HepG2 (cell line): ENCODE results near the gene ACTA2. TPM values are rescaled to one million over a fixed set of nuclear protein-coding genes. Genes with fewer than 3 reads are reported as not detected.

Experiments used
- ATAC-seq: fragments of 200-7000 bp; cut with Tn5 transposase; 3 replicates; pipeline ENCODE4 v1.9.1; 2020; ENCODE audit warnings: mild to moderate bottlenecking, moderate library complexity
- BruUV-seq: library from RNA; stranded (reverse); fragments of 400-500 nt; replicated peaks from 2 replicates; lab custom pipeline; 2021; lab: Mats Ljungman, UMichigan
- CTCF ChIA-PET: fragments of 300-600 bp; formaldehyde crosslinking; extraction: SDS; loops from one replicate; lab custom pipeline; 2021; ENCODE audit warnings: low total read pairs, inconsistent platforms, low intra/inter-chr PET ratio; lab: Yijun Ruan, JAX
- POLR2A ChIA-PET: fragments of 350-600 bp; sonication (Branson Sonifier 250); formaldehyde crosslinking; loops from one replicate; lab custom pipeline; 2020; ENCODE audit warnings: antibody characterized with exemption, inconsistent platforms; lab: Yijun Ruan, JAX
- DNase-seq: peaks from one replicate; pipeline ENCODE4 v3.0.0-alpha.2; 2015; ENCODE audit warnings: low spot score
- FAIRE-seq: peaks from 3 replicates; lab custom pipeline; 2011; peaks lifted over from hg19 to GRCh38; lab: Jason Lieb, UNC
- H2AFZ ChIP-seq: one replicate; pipeline ENCODE4 v1.6.1; 2011; ENCODE audit warnings: low read length, inconsistent platforms
- H3K27ac ChIP-seq: fragments of 300-600 bp; 3 replicates; pipeline ENCODE4 v1.8.0; 2011; ENCODE audit warnings: mixed run types, mild to moderate bottlenecking, mixed read lengths, low read length, inconsistent platforms; ENCODE audit not compliant: insufficient read depth; ENCODE audit errors: extremely low read length
- H3K27me3 ChIP-seq, 2 experiments: fragments of 200-600 bp in 1 of 2; 2 replicates in 1 of 2; 3 replicates in 1 of 2; pipeline versions ENCODE4 v1.6.0 to v1.8.0; 2011; ENCODE audit warnings: low read length in 2 of 2, mild to moderate bottlenecking in 2 of 2, moderate library complexity in 2 of 2, inconsistent platforms in 1 of 2; ENCODE audit not compliant: insufficient read depth in 2 of 2, control insufficient read depth in 1 of 2
- H3K36me3 ChIP-seq, 2 experiments: fragments of 200-600 bp in 1 of 2; replicated peaks in 1 of 2; 2 replicates in 1 of 2; 3 replicates in 1 of 2; pipeline versions ENCODE4 v1.5.1 to v1.8.0; 2011; ENCODE audit warnings: low read length in 2 of 2, inconsistent platforms in 1 of 2; ENCODE audit not compliant: insufficient read depth in 2 of 2, control insufficient read depth in 1 of 2
- H3K4me1 ChIP-seq: 2 replicates; pipeline ENCODE4 v1.5.1; 2012; ENCODE audit warnings: low read length, inconsistent platforms; ENCODE audit not compliant: insufficient read depth
- H3K4me2 ChIP-seq: 2 replicates; pipeline ENCODE4 v1.6.0; 2011; ENCODE audit warnings: low read depth, low read length, inconsistent platforms
- H3K4me3 ChIP-seq, 3 experiments: fragments of 200-600 bp in 1 of 3; sonication (generic), shearing (Covaris generic) in 1 of 3; replicated peaks in 1 of 3; 2 replicates each; pipeline ENCODE4 v1.5.1; 2011 to 2016; ENCODE audit warnings: low read length in 3 of 3, inconsistent platforms in 2 of 3, low read depth in 2 of 3, mild to moderate bottlenecking in 2 of 3, control low read depth in 1 of 3, mixed read lengths in 1 of 3; ENCODE audit not compliant: insufficient read depth in 1 of 3
- H3K79me2 ChIP-seq: one replicate; pipeline ENCODE4 v1.6.1; 2011; ENCODE audit warnings: low read length, inconsistent platforms; ENCODE audit not compliant: insufficient read depth
- H3K9ac ChIP-seq: 2 replicates; pipeline ENCODE4 v1.6.0; 2011; ENCODE audit warnings: mild to moderate bottlenecking, low read depth, low read length, inconsistent platforms; ENCODE audit not compliant: insufficient read depth
- H3K9me3 ChIP-seq: 2 replicates; pipeline ENCODE4 v1.5.1; 2012; ENCODE audit warnings: mild to moderate bottlenecking, low read length
- H4K20me1 ChIP-seq: 2 replicates; pipeline ENCODE4 v1.6.0; 2011; ENCODE audit warnings: inconsistent platforms, mild to moderate bottlenecking, low read length, moderate library complexity; ENCODE audit not compliant: insufficient read depth
- ELF3 ChIP-seq: IDR thresholded peaks from 2 replicates; pipeline ENCODE4 v1.6.1; 2016; ENCODE audit warnings: missing genetic modification reagents, missing compliant biosample characterization
- NCOA5 ChIP-seq: sonication (generic); formaldehyde crosslinking; IDR thresholded peaks from 2 replicates; pipeline ENCODE4 v1.4.0; 2020; ENCODE audit warnings: missing genetic modification reagents
- SP4 ChIP-seq: sonication (generic); formaldehyde crosslinking; IDR thresholded peaks from 2 replicates; pipeline ENCODE4 v1.8.1; 2023; ENCODE audit warnings: mild to moderate bottlenecking, missing genetic modification reagents
- TOE1 ChIP-seq: sonication (generic); formaldehyde crosslinking; IDR thresholded peaks from 2 replicates; pipeline ENCODE4 v1.4.0; 2020; ENCODE audit warnings: mild to moderate bottlenecking, missing genetic modification reagents
- ZKSCAN8 ChIP-seq: IDR thresholded peaks from 2 replicates; pipeline ENCODE4 v1.6.1; 2016; ENCODE audit warnings: borderline replicate concordance, missing genetic modification reagents, missing compliant biosample characterization
- ZNF501 ChIP-seq: sonication (generic); formaldehyde crosslinking; IDR thresholded peaks from 2 replicates; pipeline ENCODE4 v1.5.1; 2020; ENCODE audit warnings: mild to moderate bottlenecking, moderate library complexity, missing genetic modification reagents
- ZNF513 ChIP-seq: sonication (generic); formaldehyde crosslinking; conservative IDR thresholded peaks from 2 replicates; pipeline ENCODE4 v1.5.0; 2020; ENCODE audit warnings: missing genetic modification reagents
- ZNF761 ChIP-seq: sonication (generic); formaldehyde crosslinking; conservative IDR thresholded peaks from 2 replicates; pipeline ENCODE4 v1.4.0; 2020; ENCODE audit warnings: mild to moderate bottlenecking, missing genetic modification reagents
- ZNF878 ChIP-seq: sonication (generic); formaldehyde crosslinking; IDR thresholded peaks from 2 replicates; pipeline ENCODE4 v1.8.1; 2023; ENCODE audit warnings: mild to moderate bottlenecking, missing genetic modification reagents, moderate library complexity
- ZSCAN12 ChIP-seq: sonication (generic); formaldehyde crosslinking; IDR thresholded peaks from 2 replicates; pipeline ENCODE4 v1.9.0; 2021; ENCODE audit warnings: mild to moderate bottlenecking, missing genetic modification reagents
- WGBS: methylation state at CpG from one replicate; pipeline ENCODE4 v1.1.6; 2017; ENCODE audit warnings: low lambda C conversion rate; 5-methylcytosine and 5-hydroxymethylcytosine counted together
- in situ Hi-C: cut with HindIII; loops from 2 replicates; pipeline ENCODE4 v1.10.0; 2017; ENCODE audit warnings: low pct_unique_long_range_greater_than_20kb; ENCODE audit not compliant: extremely low pct_ligation_motif_present
- intact Hi-C: fragments of 100-400 bp; cut with micrococcal nuclease; formaldehyde crosslinking; loops from one replicate; pipeline ENCODE4 v1.10.0; 2022; ENCODE audit not compliant: unreplicated experiment
- polyA plus RNA-seq, 8 experiments: library from polyadenylated mRNA; depleted of rRNA in 3 of 8; stranded (reverse) in 7 of 8; unstranded in 1 of 8; fragments of >200 nt; fragmentation: Illumina TruSeq in 4 of 8; extraction: Trizol in 4 of 8; gene quantifications; 2 replicates each; pipeline versions ENCODE4 v1.2.1 to v1.2.3, GENCODE V29; 2011 to 2016; ENCODE audit warnings: low read depth in 4 of 8, missing spikeins in 1 of 8, mixed read lengths in 1 of 8; ENCODE audit not compliant: insufficient read depth in 1 of 8
- total RNA-seq, 5 experiments: library from RNA; depleted of rRNA; stranded (reverse); fragments of >200 nt; fragmentation: Illumina TruSeq; extraction: Trizol; gene quantifications; 2 replicates each; pipeline ENCODE4 v1.2.3, GENCODE V29; 2016; ENCODE audit warnings: low read depth in 1 of 5
- TF ChIP-seq, protein P1 (sequence below): sonication (generic); formaldehyde crosslinking; IDR thresholded peaks from 2 replicates; pipeline ENCODE4 v1.8.0; 2022; ENCODE audit warnings: mild to moderate bottlenecking, missing genetic modification reagents, moderate library complexity
- TF ChIP-seq, protein P2 (sequence below): IDR thresholded peaks from 2 replicates; pipeline ENCODE4 v1.6.1; 2018; ENCODE audit warnings: missing genetic modification reagents, mild to moderate bottlenecking, missing compliant biosample characterization
- TF ChIP-seq, protein P3 (sequence below): sonication (generic); formaldehyde crosslinking; conservative IDR thresholded peaks from 2 replicates; pipeline ENCODE4 v1.8.0; 2022; ENCODE audit warnings: mild to moderate bottlenecking, moderate library complexity, missing genetic modification reagents
- TF ChIP-seq, protein P4 (sequence below): sonication (generic); formaldehyde crosslinking; IDR thresholded peaks from 2 replicates; pipeline ENCODE4 v1.4.0; 2020; ENCODE audit warnings: missing genetic modification reagents
- TF ChIP-seq, protein P5 (sequence below): sonication (generic); formaldehyde crosslinking; IDR thresholded peaks from 2 replicates; pipeline ENCODE4 v1.5.1; 2020; ENCODE audit warnings: mild to moderate bottlenecking, moderate library complexity, missing genetic modification reagents

The ACTA2 gene
- total and polyA plus RNA-seq, 2 of the 13 experiments (the other 11 are each of a cell fraction or from before 2014, with no cell fraction given): 21.8 to 59.9 TPM

GRCh38 chr10:88978463-88978862 is 25.9 kb upstream of the ACTA2 start:
- ChIA-PET CTCF (no interaction called here), POLR2A (no interaction called here)
- no peak for ATAC-seq
- no peaks in the 10 kb centered on the region for H3K79me2 ChIP-seq
- no peaks in the 10 kb centered on the region for H3K27me3 ChIP-seq
- H3K4me1 ChIP-seq: peaks cover 27% of the 10 kb centered on the region
- in situ Hi-C loops (no loop called here), intact Hi-C loops (no loop called here)
- no peak overlapping the region for H2AFZ ChIP-seq
- no peak overlapping the region for H3K4me3 ChIP-seq
- TF ChIP-seq, protein P1, sequence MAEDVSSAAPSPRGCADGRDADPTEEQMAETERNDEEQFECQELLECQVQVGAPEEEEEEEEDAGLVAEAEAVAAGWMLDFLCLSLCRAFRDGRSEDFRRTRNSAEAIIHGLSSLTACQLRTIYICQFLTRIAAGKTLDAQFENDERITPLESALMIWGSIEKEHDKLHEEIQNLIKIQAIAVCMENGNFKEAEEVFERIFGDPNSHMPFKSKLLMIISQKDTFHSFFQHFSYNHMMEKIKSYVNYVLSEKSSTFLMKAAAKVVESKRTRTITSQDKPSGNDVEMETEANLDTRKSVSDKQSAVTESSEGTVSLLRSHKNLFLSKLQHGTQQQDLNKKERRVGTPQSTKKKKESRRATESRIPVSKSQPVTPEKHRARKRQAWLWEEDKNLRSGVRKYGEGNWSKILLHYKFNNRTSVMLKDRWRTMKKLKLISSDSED (CRISPR knock-in tag): no peak
- TF ChIP-seq ZNF513 (CRISPR knock-in tag) (no peak), SP4 (CRISPR knock-in tag) (no peak), ZSCAN12 (CRISPR knock-in tag) (no peak), ZKSCAN8 (no peak), NCOA5 (no peak), ZNF761 (CRISPR knock-in tag) (no peak), ELF3 (no peak), ZNF878 (CRISPR knock-in tag) (no peak), TOE1 (no peak), ZNF501 (CRISPR knock-in tag) (no peak)
- TF ChIP-seq, protein P2, sequence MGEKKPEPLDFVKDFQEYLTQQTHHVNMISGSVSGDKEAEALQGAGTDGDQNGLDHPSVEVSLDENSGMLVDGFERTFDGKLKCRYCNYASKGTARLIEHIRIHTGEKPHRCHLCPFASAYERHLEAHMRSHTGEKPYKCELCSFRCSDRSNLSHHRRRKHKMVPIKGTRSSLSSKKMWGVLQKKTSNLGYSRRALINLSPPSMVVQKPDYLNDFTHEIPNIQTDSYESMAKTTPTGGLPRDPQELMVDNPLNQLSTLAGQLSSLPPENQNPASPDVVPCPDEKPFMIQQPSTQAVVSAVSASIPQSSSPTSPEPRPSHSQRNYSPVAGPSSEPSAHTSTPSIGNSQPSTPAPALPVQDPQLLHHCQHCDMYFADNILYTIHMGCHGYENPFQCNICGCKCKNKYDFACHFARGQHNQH (CRISPR knock-in tag): no peak
- TF ChIP-seq, protein P3, sequence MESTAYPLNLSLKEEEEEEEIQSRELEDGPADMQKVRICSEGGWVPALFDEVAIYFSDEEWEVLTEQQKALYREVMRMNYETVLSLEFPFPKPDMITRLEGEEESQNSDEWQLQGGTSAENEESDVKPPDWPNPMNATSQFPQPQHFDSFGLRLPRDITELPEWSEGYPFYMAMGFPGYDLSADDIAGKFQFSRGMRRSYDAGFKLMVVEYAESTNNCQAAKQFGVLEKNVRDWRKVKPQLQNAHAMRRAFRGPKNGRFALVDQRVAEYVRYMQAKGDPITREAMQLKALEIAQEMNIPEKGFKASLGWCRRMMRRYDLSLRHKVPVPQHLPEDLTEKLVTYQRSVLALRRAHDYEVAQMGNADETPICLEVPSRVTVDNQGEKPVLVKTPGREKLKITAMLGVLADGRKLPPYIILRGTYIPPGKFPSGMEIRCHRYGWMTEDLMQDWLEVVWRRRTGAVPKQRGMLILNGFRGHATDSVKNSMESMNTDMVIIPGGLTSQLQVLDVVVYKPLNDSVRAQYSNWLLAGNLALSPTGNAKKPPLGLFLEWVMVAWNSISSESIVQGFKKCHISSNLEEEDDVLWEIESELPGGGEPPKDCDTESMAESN (CRISPR knock-in tag): no peak
- TF ChIP-seq, protein P4, sequence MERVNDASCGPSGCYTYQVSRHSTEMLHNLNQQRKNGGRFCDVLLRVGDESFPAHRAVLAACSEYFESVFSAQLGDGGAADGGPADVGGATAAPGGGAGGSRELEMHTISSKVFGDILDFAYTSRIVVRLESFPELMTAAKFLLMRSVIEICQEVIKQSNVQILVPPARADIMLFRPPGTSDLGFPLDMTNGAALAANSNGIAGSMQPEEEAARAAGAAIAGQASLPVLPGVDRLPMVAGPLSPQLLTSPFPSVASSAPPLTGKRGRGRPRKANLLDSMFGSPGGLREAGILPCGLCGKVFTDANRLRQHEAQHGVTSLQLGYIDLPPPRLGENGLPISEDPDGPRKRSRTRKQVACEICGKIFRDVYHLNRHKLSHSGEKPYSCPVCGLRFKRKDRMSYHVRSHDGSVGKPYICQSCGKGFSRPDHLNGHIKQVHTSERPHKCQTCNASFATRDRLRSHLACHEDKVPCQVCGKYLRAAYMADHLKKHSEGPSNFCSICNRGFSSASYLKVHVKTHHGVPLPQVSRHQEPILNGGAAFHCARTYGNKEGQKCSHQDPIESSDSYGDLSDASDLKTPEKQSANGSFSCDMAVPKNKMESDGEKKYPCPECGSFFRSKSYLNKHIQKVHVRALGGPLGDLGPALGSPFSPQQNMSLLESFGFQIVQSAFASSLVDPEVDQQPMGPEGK: no peak
- TF ChIP-seq, protein P5, sequence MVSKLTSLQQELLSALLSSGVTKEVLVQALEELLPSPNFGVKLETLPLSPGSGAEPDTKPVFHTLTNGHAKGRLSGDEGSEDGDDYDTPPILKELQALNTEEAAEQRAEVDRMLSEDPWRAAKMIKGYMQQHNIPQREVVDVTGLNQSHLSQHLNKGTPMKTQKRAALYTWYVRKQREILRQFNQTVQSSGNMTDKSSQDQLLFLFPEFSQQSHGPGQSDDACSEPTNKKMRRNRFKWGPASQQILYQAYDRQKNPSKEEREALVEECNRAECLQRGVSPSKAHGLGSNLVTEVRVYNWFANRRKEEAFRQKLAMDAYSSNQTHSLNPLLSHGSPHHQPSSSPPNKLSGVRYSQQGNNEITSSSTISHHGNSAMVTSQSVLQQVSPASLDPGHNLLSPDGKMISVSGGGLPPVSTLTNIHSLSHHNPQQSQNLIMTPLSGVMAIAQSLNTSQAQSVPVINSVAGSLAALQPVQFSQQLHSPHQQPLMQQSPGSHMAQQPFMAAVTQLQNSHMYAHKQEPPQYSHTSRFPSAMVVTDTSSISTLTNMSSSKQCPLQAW: no peak
- H3K36me3 ChIP-seq: no peaks in the 10 kb centered on the region
- no peak for DNase-seq
- no peak for FAIRE-seq
- no peak overlapping the region for H3K27ac ChIP-seq
- no peaks in the 10 kb centered on the region for H3K9me3 ChIP-seq
- no TSS peak for BruUV-seq
- no peaks in the 10 kb centered on the region for H4K20me1 ChIP-seq
- no peak overlapping the region for H3K9ac ChIP-seq
- 98% methylated on average over 2 of the region's 2 CpGs for WGBS
- H3K4me2 ChIP-seq: no peak overlapping the region
